Fibroblast of skin of back (primary cell): Measurements from ENCODE around the gene NRROS.

Experiments used
- DNase-seq: peaks from one replicate; pipeline ENCODE4 v3.0.0-alpha.2; 2013

NRROS gene

GRCh38 chr3:196651819-196652218 lies 12.3 kb downstream of the NRROS start:
- no peak for DNase-seq

- no peak for DNase-seq
Measured at GRCh38 chr3:196652961-196653795, 13.7 kb downstream of the NRROS start.

- DNase-seq: no peak
Measured at GRCh38 chr3:196654006-196654734, 14.7 kb downstream of the NRROS start.

- no peak for DNase-seq
Measured at GRCh38 chr3:196654735-196655090, 15.2 kb downstream of the NRROS start.

- DNase-seq: no peak
Measured at GRCh38 chr3:196655496-196655895, 16.0 kb downstream of the NRROS start.

- DNase-seq: no peak
Measured at GRCh38 chr3:196656213-196656612, 16.7 kb downstream of the NRROS start.

GRCh38 chr3:196659901-196660351 lies 20.4 kb downstream of the NRROS start:
- DNase-seq: no peak

- no peak for DNase-seq
Measured at GRCh38 chr3:196660381-196661166, 21.1 kb downstream of the NRROS start.

- no peak for DNase-seq
Measured at GRCh38 chr3:196661400-196661799, 21.9 kb downstream of the NRROS start.

- no peak for DNase-seq
Measured at GRCh38 chr3:196662033-196662432, 22.5 kb downstream of the NRROS start.

- peak; percentile 58 for DNase-seq
Measured at GRCh38 chr3:196662711-196663571, 23.4 kb downstream of the NRROS start.

GRCh38 chr3:196666001-196666867 lies 26.7 kb downstream of the NRROS start:
- DNase-seq: peak; percentile 65

- no peak for DNase-seq
Measured at GRCh38 chr3:196667056-196667825, 27.7 kb downstream of the NRROS start.

GRCh38 chr3:196670339-196670738 lies 30.8 kb downstream of the NRROS start:
- DNase-seq: no peak

- DNase-seq: no peak
Measured at GRCh38 chr3:196673632-196674031, 34.1 kb downstream of the NRROS start.

GRCh38 chr3:196677353-196677752 lies 37.9 kb downstream of the NRROS start:
- no peak for DNase-seq

GRCh38 chr3:196677931-196678330 lies 38.4 kb downstream of the NRROS start:
- no peak for DNase-seq

GRCh38 chr3:196684548-196685407 lies 45.3 kb downstream of the NRROS start:
- peak; percentile 54 for DNase-seq

GRCh38 chr3:196686436-196686835 lies 46.9 kb downstream of the NRROS start:
- DNase-seq: no peak
